ENCODE measurements around the gene NR5A1.

The NR5A1 gene

GRCh38 chr9:124477211-124477647 is 30.0 kb downstream of the NR5A1 start:
- Histone ChIP-seq H3K9me3 (ENCODE audit: control insufficient read depth, low read length) (no peaks in the 10 kb centered on the region), H3K4me3 (ENCODE audit: low read length) (no peak overlapping the region)

GRCh38 chr9:124475868-124476690 is 31.1 kb downstream of the NR5A1 start:
- Histone ChIP-seq H3K36me3 (ENCODE audit: control insufficient read depth, insufficient read depth, low read length, severe bottlenecking) (no peaks in the 10 kb centered on the region), H3K27me3 (replicated peaks; ENCODE audit: control insufficient read depth, insufficient read depth, low read length) (peaks cover 78% of the 10 kb centered on the region), H3K9ac (ENCODE audit: low read length) (no peak overlapping the region), H3K4me1 (ENCODE audit: control insufficient read depth, insufficient read depth, low read length) (no peaks in the 10 kb centered on the region), H3K4me3 (ENCODE audit: low read length) (no peak overlapping the region), H3K9me3 (ENCODE audit: control insufficient read depth, low read length) (no peaks in the 10 kb centered on the region)
- no peak for DNase-seq (ENCODE audit: low read depth)

More at GRCh38 chr9:124477211-124477647, 30.0 kb downstream of the NR5A1 start:
- Histone ChIP-seq H3K4me1 (ENCODE audit: control insufficient read depth, insufficient read depth, low read length) (no peaks in the 10 kb centered on the region), H3K36me3 (ENCODE audit: control insufficient read depth, insufficient read depth, low read length, severe bottlenecking) (no peaks in the 10 kb centered on the region), H3K27me3 (replicated peaks; ENCODE audit: control insufficient read depth, insufficient read depth, low read length) (peaks cover 72% of the 10 kb centered on the region), H3K9ac (ENCODE audit: low read length) (no peak overlapping the region)
- DNase-seq (ENCODE audit: low read depth), result no peak

GRCh38 chr9:124475158-124475867 is 31.9 kb downstream of the NR5A1 start:
- Histone ChIP-seq H3K4me3 (ENCODE audit: low read length) (no peak overlapping the region), H3K9ac (ENCODE audit: low read length) (no peak overlapping the region), H3K27me3 (replicated peaks; ENCODE audit: control insufficient read depth, insufficient read depth, low read length) (peaks cover 80% of the 10 kb centered on the region), H3K36me3 (ENCODE audit: control insufficient read depth, insufficient read depth, low read length, severe bottlenecking) (no peaks in the 10 kb centered on the region), H3K4me1 (ENCODE audit: control insufficient read depth, insufficient read depth, low read length) (no peaks in the 10 kb centered on the region), H3K9me3 (ENCODE audit: control insufficient read depth, low read length) (no peaks in the 10 kb centered on the region)
- no peak for DNase-seq (ENCODE audit: low read depth)

- H3K4me1 ChIP-seq (ENCODE audit: control insufficient read depth, insufficient read depth, low read length), result no peaks in the 10 kb centered on the region
- H3K9ac ChIP-seq (ENCODE audit: low read length), result no peak overlapping the region
- no peak overlapping the region for H3K4me3 ChIP-seq (ENCODE audit: low read length)
- H3K36me3 ChIP-seq (ENCODE audit: control insufficient read depth, insufficient read depth, low read length, severe bottlenecking), result no peaks in the 10 kb centered on the region
- H3K27me3 ChIP-seq (replicated peaks; ENCODE audit: control insufficient read depth, insufficient read depth, low read length), result peaks cover 78% of the 10 kb centered on the region
- DNase-seq (ENCODE audit: low read depth), result no peak
- H3K9me3 ChIP-seq (ENCODE audit: control insufficient read depth, low read length), result no peaks in the 10 kb centered on the region
These were observed 33.0 kb downstream of the NR5A1 start for GRCh38 chr9:124474151-124474550.

- H3K36me3 ChIP-seq (ENCODE audit: control insufficient read depth, insufficient read depth, low read length, severe bottlenecking), result no peaks in the 10 kb centered on the region
- H3K9ac ChIP-seq (ENCODE audit: low read length), result no peak overlapping the region
- peaks cover 70% of the 10 kb centered on the region for H3K27me3 ChIP-seq (replicated peaks; ENCODE audit: control insufficient read depth, insufficient read depth, low read length)
- H3K4me3 ChIP-seq (ENCODE audit: low read length), result no peak overlapping the region
- H3K4me1 ChIP-seq (ENCODE audit: control insufficient read depth, insufficient read depth, low read length), result no peaks in the 10 kb centered on the region
- H3K9me3 ChIP-seq (ENCODE audit: control insufficient read depth, low read length), result no peaks in the 10 kb centered on the region
- no peak for DNase-seq (ENCODE audit: low read depth)
These were observed 33.9 kb downstream of the NR5A1 start for GRCh38 chr9:124473310-124473709.

GRCh38 chr9:124472770-124473169 is 34.4 kb downstream of the NR5A1 start:
- H3K4me1 ChIP-seq (ENCODE audit: control insufficient read depth, insufficient read depth, low read length), result no peaks in the 10 kb centered on the region
- H3K9ac ChIP-seq (ENCODE audit: low read length), result no peak overlapping the region
- H3K9me3 ChIP-seq (ENCODE audit: control insufficient read depth, low read length), result no peaks in the 10 kb centered on the region
- no peak for DNase-seq (ENCODE audit: low read depth)
- no peak overlapping the region for H3K4me3 ChIP-seq (ENCODE audit: low read length)
- H3K36me3 ChIP-seq (ENCODE audit: control insufficient read depth, insufficient read depth, low read length, severe bottlenecking), result no peaks in the 10 kb centered on the region
- peaks cover 72% of the 10 kb centered on the region for H3K27me3 ChIP-seq (replicated peaks; ENCODE audit: control insufficient read depth, insufficient read depth, low read length)

- no peaks in the 10 kb centered on the region for H3K9me3 ChIP-seq (ENCODE audit: control insufficient read depth, low read length)
- no peak overlapping the region for H3K4me3 ChIP-seq (ENCODE audit: low read length)
- H3K4me1 ChIP-seq (ENCODE audit: control insufficient read depth, insufficient read depth, low read length), result no peaks in the 10 kb centered on the region
- H3K9ac ChIP-seq (ENCODE audit: low read length), result no peak overlapping the region
- peaks cover 70% of the 10 kb centered on the region for H3K27me3 ChIP-seq (replicated peaks; ENCODE audit: control insufficient read depth, insufficient read depth, low read length)
- H3K36me3 ChIP-seq (ENCODE audit: control insufficient read depth, insufficient read depth, low read length, severe bottlenecking), result no peaks in the 10 kb centered on the region
- no peak for DNase-seq (ENCODE audit: low read depth)
These were observed 35.4 kb downstream of the NR5A1 start for GRCh38 chr9:124471761-124472160.

GRCh38 chr9:124470726-124471125 is 36.5 kb downstream of the NR5A1 start:
- Histone ChIP-seq H3K27me3 (replicated peaks; ENCODE audit: control insufficient read depth, insufficient read depth, low read length) (peaks cover 66% of the 10 kb centered on the region), H3K9ac (ENCODE audit: low read length) (no peak overlapping the region), H3K9me3 (ENCODE audit: control insufficient read depth, low read length) (no peaks in the 10 kb centered on the region), H3K4me3 (ENCODE audit: low read length) (no peak overlapping the region), H3K4me1 (ENCODE audit: control insufficient read depth, insufficient read depth, low read length) (no peaks in the 10 kb centered on the region), H3K36me3 (ENCODE audit: control insufficient read depth, insufficient read depth, low read length, severe bottlenecking) (no peaks in the 10 kb centered on the region)
- no peak for DNase-seq (ENCODE audit: low read depth)

GRCh38 chr9:124470306-124470705 is 36.9 kb downstream of the NR5A1 start:
- no peaks in the 10 kb centered on the region for H3K36me3 ChIP-seq (ENCODE audit: control insufficient read depth, insufficient read depth, low read length, severe bottlenecking)
- DNase-seq (ENCODE audit: low read depth), result no peak
- H3K4me1 ChIP-seq (ENCODE audit: control insufficient read depth, insufficient read depth, low read length), result no peaks in the 10 kb centered on the region
- no peak overlapping the region for H3K9ac ChIP-seq (ENCODE audit: low read length)
- peaks cover 66% of the 10 kb centered on the region for H3K27me3 ChIP-seq (replicated peaks; ENCODE audit: control insufficient read depth, insufficient read depth, low read length)
- H3K4me3 ChIP-seq (ENCODE audit: low read length), result no peak overlapping the region
- no peaks in the 10 kb centered on the region for H3K9me3 ChIP-seq (ENCODE audit: control insufficient read depth, low read length)

- H3K36me3 ChIP-seq (ENCODE audit: control insufficient read depth, insufficient read depth, low read length, severe bottlenecking), result no peaks in the 10 kb centered on the region
- no peaks in the 10 kb centered on the region for H3K9me3 ChIP-seq (ENCODE audit: control insufficient read depth, low read length)
- peaks cover 57% of the 10 kb centered on the region for H3K27me3 ChIP-seq (replicated peaks; ENCODE audit: control insufficient read depth, insufficient read depth, low read length)
- no peaks in the 10 kb centered on the region for H3K4me1 ChIP-seq (ENCODE audit: control insufficient read depth, insufficient read depth, low read length)
- no peak for DNase-seq (ENCODE audit: low read depth)
- H3K9ac ChIP-seq (ENCODE audit: low read length), result no peak overlapping the region
- no peak overlapping the region for H3K4me3 ChIP-seq (ENCODE audit: low read length)
These were observed 38.0 kb downstream of the NR5A1 start for GRCh38 chr9:124469011-124469832.

All from adipocyte (in vitro differentiated cells).